ENCODE results near the gene DGKG.

DGKG gene

DNA sequence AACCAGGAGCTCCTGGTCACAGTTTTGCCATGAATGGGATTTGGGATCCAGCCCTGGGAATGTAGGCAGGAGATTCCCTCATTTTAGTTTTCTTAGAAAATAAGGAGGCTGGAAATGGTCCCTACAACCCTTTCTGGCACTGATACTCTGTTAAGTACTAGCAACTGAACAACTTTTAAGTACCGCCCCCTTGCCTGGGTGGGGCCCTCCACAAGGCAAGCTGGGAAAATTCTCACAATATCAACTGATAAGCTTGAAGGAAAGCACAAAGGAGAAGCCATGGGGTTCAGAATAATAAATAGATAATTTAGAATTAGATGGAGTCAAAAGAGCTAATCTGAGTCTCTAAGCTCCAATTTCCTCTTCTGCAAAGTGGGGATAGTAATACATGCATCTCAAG lies 4.2 kb upstream of the DGKG start:
- no peak for DNase-seq

- DNase-seq: no peak
These were observed 3.4 kb upstream of the DGKG start for GRCh38 chr3:186365202-186365974.

DNA sequence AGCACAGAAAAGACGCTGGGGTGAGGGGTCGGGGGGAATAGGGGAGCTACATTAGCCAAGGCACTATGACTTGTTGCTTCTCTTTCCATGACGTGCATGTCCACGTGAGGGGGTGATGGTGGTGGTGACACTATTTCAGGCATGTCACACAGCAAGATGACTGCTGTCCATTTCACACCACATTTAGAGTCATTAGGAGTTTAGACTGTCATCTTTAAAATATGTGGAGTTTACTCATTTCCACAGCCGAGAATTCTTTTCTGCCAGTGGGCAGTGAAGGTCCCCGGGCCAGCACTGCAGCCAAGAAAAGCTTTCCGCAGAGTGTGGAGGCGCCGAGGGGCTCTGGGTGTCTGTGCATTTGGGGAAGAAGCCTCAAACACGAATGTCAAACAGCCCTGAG lies 954 bp upstream of the DGKG start:
- no peak for DNase-seq

- DNase-seq: no peak
These were observed 456 bp upstream of the DGKG start for GRCh38 chr3:186362537-186362842.

DNA sequence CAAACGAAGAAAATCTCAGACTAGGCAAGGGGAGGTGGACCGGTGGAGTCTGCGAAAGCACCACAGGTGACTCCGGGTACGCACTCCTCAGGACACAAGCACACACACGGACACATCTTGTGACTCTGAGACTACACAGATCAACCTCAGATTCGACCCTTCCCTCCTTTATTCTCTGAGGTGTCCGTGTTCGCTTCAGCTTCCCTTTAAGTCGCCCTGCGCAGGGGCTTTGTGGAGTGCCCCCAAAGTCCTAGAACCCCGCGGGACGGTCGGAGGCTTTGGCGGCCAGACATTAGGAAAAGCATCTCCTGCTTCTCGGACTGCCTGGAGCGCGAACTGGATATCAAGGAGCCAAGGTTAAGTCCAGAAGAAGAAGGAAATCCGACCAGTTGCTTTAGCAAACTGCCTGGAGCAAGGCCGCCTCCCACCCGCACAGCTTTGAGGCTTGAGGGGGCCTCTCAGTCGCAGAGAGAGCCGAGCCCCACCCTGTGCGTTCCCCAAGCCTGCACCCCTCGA lies 730 bp downstream of the DGKG start:
- no peak for DNase-seq

- no peak for DNase-seq
These were observed 1.3 kb downstream of the DGKG start for GRCh38 chr3:186360779-186361178.

DNA sequence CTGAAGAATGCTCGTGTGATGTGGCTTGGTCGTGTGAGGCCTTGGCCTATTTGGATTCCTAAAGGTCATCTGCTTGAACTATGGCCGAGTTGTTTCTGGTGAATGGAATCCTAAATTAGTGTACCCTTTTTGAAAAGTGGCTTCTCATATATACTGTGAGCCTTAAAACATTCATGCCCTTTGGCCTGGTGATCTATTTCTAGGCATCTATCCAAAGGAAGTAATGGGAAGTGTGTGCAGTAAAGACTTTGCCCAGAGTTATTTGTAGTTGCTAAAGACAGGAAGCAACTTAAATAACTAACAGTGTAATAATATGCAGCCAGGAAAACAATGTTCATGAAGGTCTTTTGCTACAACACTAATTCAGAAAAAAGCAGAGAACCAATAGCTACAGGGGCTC lies 3.0 kb downstream of the DGKG start:
- DNase-seq: no peak

DNA sequence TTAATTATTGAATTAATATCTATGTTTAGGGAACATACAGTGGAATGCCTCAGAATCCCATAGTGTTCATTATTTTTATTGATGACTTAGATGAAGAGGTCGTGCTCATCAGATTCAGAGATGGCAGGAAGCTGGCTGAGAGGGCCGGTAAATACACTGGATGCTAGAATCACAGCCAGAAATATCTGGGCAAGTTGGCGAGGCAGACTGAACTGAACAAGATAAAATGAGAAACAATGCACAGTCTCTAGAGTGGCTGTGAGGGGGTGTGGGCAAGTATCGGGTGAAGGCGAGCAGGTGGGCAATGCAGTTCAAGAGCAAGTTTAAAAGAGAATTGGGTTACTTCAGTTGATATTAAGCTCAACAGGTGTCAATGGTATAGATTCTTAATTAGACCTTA lies 5.9 kb downstream of the DGKG start:
- no peak for DNase-seq

GRCh38 chr3:186354100-186354499 lies 7.9 kb downstream of the DGKG start:
- no peak for DNase-seq

- no peak for DNase-seq
These were observed 9.7 kb downstream of the DGKG start for GRCh38 chr3:186352369-186352768.

- no peak for DNase-seq
These were observed 19.8 kb downstream of the DGKG start for GRCh38 chr3:186342197-186342596.

DNA sequence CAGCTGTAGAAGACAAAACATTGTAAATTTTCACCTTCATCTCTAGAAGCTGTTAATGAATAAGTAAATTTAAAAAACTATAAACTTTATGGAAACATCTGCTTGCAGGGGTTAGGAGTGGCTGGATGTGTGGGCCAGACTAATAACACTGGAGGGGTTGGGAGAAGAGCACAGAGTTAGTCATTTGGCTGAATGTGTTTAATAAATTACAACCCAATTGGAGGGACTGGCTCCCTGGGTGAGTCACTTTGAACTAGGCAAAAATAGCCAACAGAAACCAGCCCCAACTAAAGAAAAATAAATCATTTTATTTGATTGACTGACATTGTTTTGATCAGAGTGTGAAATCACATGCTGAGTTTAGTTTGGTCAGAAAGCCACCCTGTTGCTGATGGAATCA lies 21.8 kb downstream of the DGKG start:
- no peak for DNase-seq

DNA sequence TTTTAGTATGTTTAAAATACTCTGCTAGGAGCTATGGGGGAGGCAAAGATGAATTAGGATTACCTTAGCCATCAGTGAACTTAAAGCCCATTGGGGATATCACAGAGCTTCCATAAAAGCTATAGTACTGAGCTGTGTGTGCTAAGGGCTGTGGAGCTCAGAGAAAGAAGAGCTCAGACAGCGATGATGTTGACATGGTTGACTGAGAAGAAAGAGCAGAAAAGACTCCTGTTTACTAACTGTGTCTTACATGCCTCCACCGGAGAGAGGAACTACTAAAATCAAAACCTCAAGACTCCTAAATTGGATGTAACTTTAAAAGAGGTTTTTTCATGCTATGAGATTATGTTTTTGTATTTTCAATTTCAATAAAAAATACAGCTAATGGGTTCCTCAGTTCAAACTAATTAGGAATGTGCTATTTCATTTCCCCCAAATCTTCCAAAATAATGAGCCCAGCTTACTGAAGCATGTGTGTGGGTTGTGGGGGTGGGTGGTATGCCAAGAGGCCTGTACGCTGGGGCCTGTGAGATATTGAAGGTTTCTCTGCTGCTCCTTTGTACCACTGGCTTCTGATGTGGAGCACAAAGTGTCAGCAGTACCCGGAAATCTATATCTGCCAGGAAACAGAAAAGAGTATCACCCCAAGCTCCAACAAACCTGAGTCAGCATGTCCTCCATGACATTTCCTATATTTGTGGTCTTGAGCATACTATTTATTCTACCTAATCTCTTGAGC lies 22.7 kb downstream of the DGKG start:
- DNase-seq: no peak

DNA sequence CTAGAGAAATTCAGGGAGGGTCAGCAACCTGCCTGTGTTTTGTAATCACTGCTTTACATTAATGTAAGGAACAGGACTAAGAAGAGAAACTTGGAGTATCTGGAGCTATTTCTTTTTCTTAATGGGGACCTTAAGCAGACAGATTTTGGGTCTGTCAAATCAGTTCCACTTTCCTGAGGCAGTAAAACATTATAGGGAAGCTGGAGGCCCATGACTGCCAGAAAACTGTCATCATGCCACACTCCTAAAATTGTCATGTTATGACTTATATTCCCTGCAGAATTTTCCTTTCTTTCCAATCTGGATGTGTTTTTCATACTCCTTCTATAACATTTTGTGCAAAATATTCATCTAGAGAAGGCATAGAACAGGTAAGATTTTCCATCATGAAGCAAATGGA lies 28.8 kb downstream of the DGKG start:
- no peak for DNase-seq

GRCh38 chr3:186330772-186331460 lies 31.1 kb downstream of the DGKG start:
- DNase-seq: no peak

- no peak for DNase-seq
These were observed 32.4 kb downstream of the DGKG start for GRCh38 chr3:186329589-186329988.

DNA sequence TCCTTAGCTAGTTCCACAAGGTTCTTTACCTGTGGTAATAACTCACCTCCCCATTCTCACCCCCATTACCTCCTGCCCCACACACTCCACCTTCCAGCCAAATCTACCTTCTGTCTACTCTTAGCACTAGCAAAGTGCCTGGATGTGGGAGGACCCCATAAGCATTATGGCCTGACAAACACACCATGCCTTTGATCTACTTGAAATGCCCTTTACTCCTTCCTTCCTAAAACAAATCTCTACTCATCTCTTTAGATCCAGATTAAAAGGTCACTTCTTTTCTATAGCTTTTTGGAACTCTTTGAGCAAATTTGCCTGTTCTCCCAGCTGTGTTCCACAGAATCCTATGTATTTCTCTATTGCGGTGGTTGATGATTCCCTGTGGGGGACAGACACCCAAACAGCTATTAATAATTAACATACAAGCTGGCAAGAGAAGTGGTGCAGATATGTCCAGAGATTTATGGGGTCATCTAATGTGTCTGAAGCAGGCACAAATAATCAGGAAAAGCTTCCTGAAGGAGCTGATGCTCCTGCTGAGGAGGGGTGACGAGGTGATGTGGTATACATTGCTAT lies 34.0 kb downstream of the DGKG start:
- no peak for DNase-seq

- no peak for DNase-seq
These were observed 39.3 kb downstream of the DGKG start for GRCh38 chr3:186322761-186323160.

- no peak for DNase-seq
These were observed 40.3 kb downstream of the DGKG start for GRCh38 chr3:186321746-186322145.

DNA sequence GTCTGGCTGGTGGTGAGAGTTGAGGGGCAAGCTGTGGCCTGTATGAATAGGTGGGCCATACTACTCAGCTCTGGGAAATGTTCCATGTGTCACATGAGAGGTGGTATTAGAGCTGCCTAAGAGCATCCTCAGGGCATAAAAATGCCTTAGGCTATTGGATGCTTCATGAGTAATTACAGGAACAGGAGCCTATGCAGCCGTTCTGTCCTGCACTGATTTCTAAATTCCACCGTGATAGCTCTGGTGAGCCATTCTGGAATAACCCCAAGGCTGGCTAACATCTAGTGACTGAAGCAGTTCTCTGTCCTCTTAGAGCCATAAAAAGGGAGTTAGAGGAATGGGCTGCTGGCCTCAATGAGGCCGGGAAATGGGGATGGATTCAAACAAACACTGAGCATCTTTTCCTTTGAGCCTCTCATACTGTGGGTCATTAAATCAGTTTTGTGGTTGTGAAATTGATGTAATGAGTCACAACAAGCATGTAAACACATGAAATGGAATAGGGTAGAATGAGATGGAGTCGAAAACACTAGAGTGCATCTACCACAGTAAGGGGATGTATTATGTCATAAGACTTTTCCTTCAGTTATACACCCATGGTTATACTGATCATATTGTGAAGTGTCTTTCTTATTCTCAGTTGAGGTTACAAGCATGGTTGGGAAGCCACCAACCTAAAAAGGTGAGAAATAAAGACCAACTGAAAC lies 41.0 kb downstream of the DGKG start:
- no peak for DNase-seq

- DNase-seq: no peak
These were observed 42.1 kb downstream of the DGKG start for GRCh38 chr3:186319945-186320344.

DNA sequence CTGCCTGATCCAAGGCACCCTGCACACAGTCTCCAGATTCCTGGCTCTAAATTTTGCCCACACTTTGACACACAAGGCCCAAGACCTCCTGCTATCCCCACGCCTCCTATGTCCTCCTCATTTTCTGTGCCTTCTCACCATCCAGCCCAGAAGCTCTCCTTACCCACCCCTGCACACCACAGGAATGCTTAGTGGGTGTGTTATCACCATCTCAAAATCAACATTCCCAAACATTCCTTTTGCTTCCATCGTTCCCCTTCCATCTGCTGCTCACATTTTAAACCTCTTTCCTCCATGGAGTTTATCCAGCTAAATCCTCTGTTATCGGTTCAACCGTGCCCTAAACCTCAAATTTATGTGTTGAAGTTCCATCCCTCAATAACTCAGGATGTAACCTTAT lies 43.9 kb downstream of the DGKG start:
- no peak for DNase-seq

DNA sequence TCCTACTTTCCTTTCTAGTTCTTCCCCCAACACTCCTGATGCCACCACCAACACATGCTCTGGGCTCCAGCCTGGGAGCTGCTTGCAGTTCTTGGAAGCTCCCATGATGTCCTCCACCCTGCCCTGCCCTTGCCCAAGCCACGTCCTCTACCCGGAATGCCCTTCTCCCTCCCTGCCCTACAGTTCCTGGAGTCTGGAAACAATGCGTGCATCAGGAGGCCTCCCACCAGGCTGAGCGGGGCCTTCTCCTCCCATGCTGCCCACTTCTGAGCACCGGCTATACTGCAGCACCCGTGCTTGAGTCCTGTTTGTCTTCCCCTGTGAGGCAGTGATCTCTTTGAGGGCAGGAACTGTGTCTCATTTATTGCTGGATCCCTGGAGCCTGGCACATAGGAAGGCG lies 44.6 kb downstream of the DGKG start:
- no peak for DNase-seq

Data from activated T-cell treated with anti-CD3 and anti-CD28 coated beads for 4 hours (primary cell).